ENCODE measurements around the gene USP4. TPM values are rescaled to one million over a fixed set of nuclear protein-coding genes. Genes with fewer than 3 reads are reported as not detected.

The USP4 gene
- total RNA-seq, 1 experiment from 2014 or later = 32.8 TPM

DNA sequence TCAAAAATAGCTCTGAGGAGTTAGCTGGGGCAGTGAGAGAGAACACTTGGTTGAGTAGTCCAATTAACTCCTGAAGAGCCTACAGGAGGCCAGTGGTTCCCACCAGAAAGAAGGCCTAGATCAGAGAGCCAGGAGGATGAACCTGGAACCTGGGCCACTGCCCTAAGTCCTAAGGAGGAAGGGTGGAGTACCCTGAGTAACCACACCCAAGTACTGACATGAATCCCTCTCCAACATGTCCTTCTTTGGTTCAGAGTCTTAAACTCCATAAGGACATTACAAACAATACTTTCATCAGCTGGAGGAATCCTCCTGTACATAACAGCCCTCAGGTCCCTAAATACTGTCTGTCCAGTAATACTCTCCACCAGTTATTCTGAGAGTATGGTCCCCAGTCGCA lies 37.2 kb downstream of the USP4 start:
- Histone ChIP-seq H3K27me3 (replicated peaks; ENCODE audit: insufficient read depth, low read depth, low read length, poor library complexity) (no peaks in the 10 kb centered on the region), H3K4me1 (ENCODE audit: insufficient read depth, low read length, poor library complexity, severe bottlenecking) (no peaks in the 10 kb centered on the region), H3K9me3 (ENCODE audit: low read depth, low read length, poor library complexity, severe bottlenecking) (no peaks in the 10 kb centered on the region), H3K27ac (ENCODE audit: low read depth, low read length, poor library complexity, severe bottlenecking) (no peak overlapping the region), H3K4me3 (ENCODE audit: low read depth, low read length, poor library complexity, severe bottlenecking) (no peak overlapping the region), H3K36me3 (ENCODE audit: insufficient read depth, low read length, poor library complexity, severe bottlenecking) (peaks cover 8% of the 10 kb centered on the region)
- ChIA-PET POLR2A (ENCODE audit: low non-redundant PET) (no interaction called here), CTCF (no interaction called here)
- TF ChIP-seq EZH2 (IDR thresholded peaks at IDR 0.05; ENCODE audit: borderline replicate concordance, low read depth, low read length, poor library complexity, severe bottlenecking) = no peak
- TF ChIP-seq, protein P1, sequence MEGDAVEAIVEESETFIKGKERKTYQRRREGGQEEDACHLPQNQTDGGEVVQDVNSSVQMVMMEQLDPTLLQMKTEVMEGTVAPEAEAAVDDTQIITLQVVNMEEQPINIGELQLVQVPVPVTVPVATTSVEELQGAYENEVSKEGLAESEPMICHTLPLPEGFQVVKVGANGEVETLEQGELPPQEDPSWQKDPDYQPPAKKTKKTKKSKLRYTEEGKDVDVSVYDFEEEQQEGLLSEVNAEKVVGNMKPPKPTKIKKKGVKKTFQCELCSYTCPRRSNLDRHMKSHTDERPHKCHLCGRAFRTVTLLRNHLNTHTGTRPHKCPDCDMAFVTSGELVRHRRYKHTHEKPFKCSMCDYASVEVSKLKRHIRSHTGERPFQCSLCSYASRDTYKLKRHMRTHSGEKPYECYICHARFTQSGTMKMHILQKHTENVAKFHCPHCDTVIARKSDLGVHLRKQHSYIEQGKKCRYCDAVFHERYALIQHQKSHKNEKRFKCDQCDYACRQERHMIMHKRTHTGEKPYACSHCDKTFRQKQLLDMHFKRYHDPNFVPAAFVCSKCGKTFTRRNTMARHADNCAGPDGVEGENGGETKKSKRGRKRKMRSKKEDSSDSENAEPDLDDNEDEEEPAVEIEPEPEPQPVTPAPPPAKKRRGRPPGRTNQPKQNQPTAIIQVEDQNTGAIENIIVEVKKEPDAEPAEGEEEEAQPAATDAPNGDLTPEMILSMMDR (conservative IDR thresholded peaks at IDR 0.05; ENCODE audit: low read depth, low read length) = no peak
- no peak for DNase-seq (ENCODE audit: low spot score)
- intact Hi-C loops (cut with micrococcal nuclease; ENCODE audit: unreplicated experiment) = no loop called here
- BruUV-seq (replicated peaks) = no TSS peak

DNA sequence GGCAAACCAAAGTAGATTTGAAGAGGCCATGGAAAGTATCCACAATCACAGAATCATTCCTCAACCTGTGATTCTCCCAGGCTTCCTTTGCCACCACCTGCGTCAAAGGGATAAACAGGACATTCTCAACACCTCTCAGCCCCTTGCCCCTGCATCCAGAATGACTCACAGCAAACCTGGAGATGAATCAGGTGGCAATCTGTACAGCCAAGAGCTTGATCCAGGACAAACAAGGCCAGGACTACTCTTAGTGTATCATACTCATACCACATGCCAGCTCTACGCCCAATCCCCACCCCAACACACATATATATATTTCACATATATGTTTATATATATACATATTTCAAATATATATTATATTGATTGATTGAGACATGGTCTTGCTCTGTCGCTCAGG lies 39.3 kb downstream of the USP4 start:
- Histone ChIP-seq H3K9me3 (ENCODE audit: low read depth, low read length, poor library complexity, severe bottlenecking) (no peaks in the 10 kb centered on the region), H3K36me3 (ENCODE audit: insufficient read depth, low read length, poor library complexity, severe bottlenecking) (peaks cover 10% of the 10 kb centered on the region), H3K4me3 (ENCODE audit: low read depth, low read length, poor library complexity, severe bottlenecking) (no peak overlapping the region), H3K27ac (ENCODE audit: low read depth, low read length, poor library complexity, severe bottlenecking) (no peak overlapping the region), H3K4me1 (ENCODE audit: insufficient read depth, low read length, poor library complexity, severe bottlenecking) (no peaks in the 10 kb centered on the region), H3K27me3 (replicated peaks; ENCODE audit: insufficient read depth, low read depth, low read length, poor library complexity) (no peaks in the 10 kb centered on the region)
- ChIA-PET CTCF (no interaction called here), POLR2A (ENCODE audit: low non-redundant PET) (no interaction called here)
- intact Hi-C loops (cut with micrococcal nuclease; ENCODE audit: unreplicated experiment) = no loop called here
- no TSS peak for BruUV-seq (replicated peaks)
- no peak for TF ChIP-seq EZH2 (IDR thresholded peaks at IDR 0.05; ENCODE audit: borderline replicate concordance, low read depth, low read length, poor library complexity, severe bottlenecking)
- TF ChIP-seq, protein P1 (conservative IDR thresholded peaks at IDR 0.05; ENCODE audit: low read depth, low read length) = no peak
- no peak for DNase-seq (ENCODE audit: low spot score)

DNA sequence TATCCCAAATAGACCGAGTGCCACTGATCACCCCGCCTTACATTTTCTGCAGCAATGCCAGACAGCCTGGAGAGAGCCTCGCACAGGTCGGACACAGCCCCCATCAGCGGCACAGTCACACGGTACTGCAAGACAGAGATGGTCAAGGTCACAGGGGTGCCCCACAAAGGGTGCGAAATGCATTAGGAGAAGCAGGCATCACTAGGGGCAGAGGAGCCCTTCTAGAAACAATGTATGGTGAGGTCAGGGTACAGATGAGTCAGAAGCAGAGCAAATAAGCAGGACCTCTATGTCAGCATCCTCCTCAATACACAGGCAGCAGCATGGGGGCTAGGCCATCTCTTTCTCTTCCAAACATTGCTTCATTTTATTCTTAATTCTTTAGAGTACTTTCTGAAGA lies 41.3 kb downstream of the USP4 start:
- no peak overlapping the region for H3K27ac ChIP-seq (ENCODE audit: low read depth, low read length, poor library complexity, severe bottlenecking)
- DNase-seq (ENCODE audit: low spot score) = no peak
- H3K4me3 ChIP-seq (ENCODE audit: low read depth, low read length, poor library complexity, severe bottlenecking) = no peak overlapping the region
- H3K4me1 ChIP-seq (ENCODE audit: insufficient read depth, low read length, poor library complexity, severe bottlenecking) = no peaks in the 10 kb centered on the region
- no peaks in the 10 kb centered on the region for H3K9me3 ChIP-seq (ENCODE audit: low read depth, low read length, poor library complexity, severe bottlenecking)
- no peaks in the 10 kb centered on the region for H3K27me3 ChIP-seq (replicated peaks; ENCODE audit: insufficient read depth, low read depth, low read length, poor library complexity)
- intact Hi-C loops (cut with micrococcal nuclease; ENCODE audit: unreplicated experiment) = loop anchor here (10.0 kb wide), 1 partner anchor 146 kb away; no protein-coding TSS in a partner anchor
- POLR2A ChIA-PET (ENCODE audit: low non-redundant PET) = no interaction called here
- TF ChIP-seq, protein P1 (conservative IDR thresholded peaks at IDR 0.05; ENCODE audit: low read depth, low read length) = no peak
- no peak for TF ChIP-seq EZH2 (IDR thresholded peaks at IDR 0.05; ENCODE audit: borderline replicate concordance, low read depth, low read length, poor library complexity, severe bottlenecking)
- peaks cover 13% of the 10 kb centered on the region for H3K36me3 ChIP-seq (ENCODE audit: insufficient read depth, low read length, poor library complexity, severe bottlenecking)
- CTCF ChIA-PET = no interaction called here
- BruUV-seq (replicated peaks) = no TSS peak

Measured in A673 (cell line).